Suprapubic skin (tissue), 4 donors: Measurements from ENCODE around the gene ANK2. TPM values are rescaled to one million over a fixed set of nuclear protein-coding genes. Genes with fewer than 3 reads are reported as not detected.
A peak's percentile ranks its signal among the peaks of the same experiment; 100 is the strongest.

Experiments used
- DNase-seq, 2 donors: peaks; one replicate each; pipeline ENCODE4 v3.0.0-alpha.2; 2019; ENCODE audit warnings: low spot score in 2 of 2
- H3K27ac ChIP-seq: fragments of 200-600 bp; sonication (generic); one replicate; pipeline ENCODE4 v1.5.1; 2019
- H3K27me3 ChIP-seq: fragments of 200-600 bp; sonication (generic); one replicate; pipeline ENCODE4 v1.5.1; 2019
- H3K36me3 ChIP-seq: fragments of 200-600 bp; sonication (generic); one replicate; pipeline ENCODE4 v1.5.1; 2019
- H3K4me1 ChIP-seq: fragments of 200-600 bp; sonication (generic); one replicate; pipeline ENCODE4 v1.5.1; 2019
- H3K4me3 ChIP-seq: fragments of 200-600 bp; sonication (generic); one replicate; pipeline ENCODE4 v1.5.1; 2019; ENCODE audit warnings: mild to moderate bottlenecking
- H3K9me3 ChIP-seq: fragments of 200-600 bp; sonication (generic); one replicate; pipeline ENCODE4 v1.5.1; 2019
- CTCF ChIP-seq, 2 donors: fragments of 200-600 bp in 1 of 2; fragments of 450-650 bp in 1 of 2; sonication (generic) in 1 of 2; IDR thresholded peaks; one replicate each; pipeline ENCODE4 v1.5.1; 2016 to 2019; ENCODE audit warnings: antibody characterized with exemption in 2 of 2, mild to moderate bottlenecking in 1 of 2, moderate library complexity in 1 of 2
- EP300 ChIP-seq: sonication (generic); formaldehyde crosslinking; IDR thresholded peaks from one replicate; pipeline ENCODE4 v1.6.1; 2017; ENCODE audit warnings: antibody characterized with exemption
- POLR2A ChIP-seq, 2 donors: fragments of 450-650 bp; IDR thresholded peaks; one replicate each; pipeline ENCODE4 v1.6.1; 2017; ENCODE audit warnings: antibody characterized with exemption in 2 of 2, mild to moderate bottlenecking in 2 of 2, moderate library complexity in 2 of 2
- POLR2AphosphoS5 ChIP-seq, 3 donors: sonication (generic); formaldehyde crosslinking; IDR thresholded peaks; one replicate each; pipeline ENCODE4 v1.6.1; 2017; ENCODE audit warnings: antibody characterized with exemption in 3 of 3
- WGBS: methylation state at CpG from one replicate; pipeline ENCODE4 v1.1.5; 2018; 5-methylcytosine and 5-hydroxymethylcytosine counted together
- total RNA-seq, 4 donors: library from RNA; depleted of rRNA; stranded (reverse); fragments of >200 nt; gene quantifications; one replicate each; pipeline ENCODE4 v1.1.0, GENCODE V29; 2016

The ANK2 gene
- 10 to 100 TPM in 2 of 4 donors, 1 to 10 TPM in 2; 7.7 to 15.2 (median 11.2) TPM for total RNA-seq

GRCh38 chr4:113049421-113050370 lies at the start of gene ANK2:
Gene ANK2 (plus strand): TSS chr4:113049653. CDS start chr4:113049729, 76 bp downstream.
- WGBS: 24% methylated on average over 20 of the region's 20 CpGs
- H3K4me3 ChIP-seq: peak within 1 kb of the TSS; percentile 19
- H3K4me1 ChIP-seq: no peaks in the 10 kb centered on the region
- TF ChIP-seq POLR2A (IDR thresholded peaks at IDR 0.05): no peak
- TF ChIP-seq POLR2AphosphoS5 (IDR thresholded peaks at IDR 0.05): no peak
- no peak for TF ChIP-seq CTCF (IDR thresholded peaks at IDR 0.05)
- TF ChIP-seq EP300: no peak
- H3K9me3 ChIP-seq: no peaks in the 10 kb centered on the region
- H3K36me3 ChIP-seq: no peaks in the 10 kb centered on the region
- DNase-seq: no peak
- H3K27me3 ChIP-seq: no peaks in the 10 kb centered on the region
- no peak within 1 kb of the TSS for H3K27ac ChIP-seq

- no peak for DNase-seq
- TF ChIP-seq EP300: no peak
- no peak for TF ChIP-seq POLR2AphosphoS5 (IDR thresholded peaks at IDR 0.05)
- TF ChIP-seq POLR2A (IDR thresholded peaks at IDR 0.05): no peak
- no peak for TF ChIP-seq CTCF (IDR thresholded peaks at IDR 0.05)
- no peaks in the 10 kb centered on the region for H3K36me3 ChIP-seq
- H3K4me1 ChIP-seq: no peaks in the 10 kb centered on the region
- H3K9me3 ChIP-seq: no peaks in the 10 kb centered on the region
- H3K27ac ChIP-seq: no peak overlapping the region
- H3K27me3 ChIP-seq: no peaks in the 10 kb centered on the region
- H3K4me3 ChIP-seq: no peak overlapping the region
- 84% methylated on average over 2 of the region's 2 CpGs for WGBS
These were observed 45.6 kb upstream of the ANK2 start for GRCh38 chr4:113003841-113004240.

- no peaks in the 10 kb centered on the region for H3K4me1 ChIP-seq
- H3K27ac ChIP-seq: no peak overlapping the region
- H3K4me3 ChIP-seq: no peak overlapping the region
- H3K27me3 ChIP-seq: no peaks in the 10 kb centered on the region
- H3K9me3 ChIP-seq: no peaks in the 10 kb centered on the region
- WGBS: 67% methylated on average over 4 of the region's 4 CpGs
- TF ChIP-seq POLR2A (IDR thresholded peaks at IDR 0.05): no peak
- no peak for TF ChIP-seq EP300
- no peak for TF ChIP-seq CTCF (IDR thresholded peaks at IDR 0.05)
- no peak for TF ChIP-seq POLR2AphosphoS5 (IDR thresholded peaks at IDR 0.05)
- H3K36me3 ChIP-seq: no peaks in the 10 kb centered on the region
- DNase-seq: no peak
These were observed 44.8 kb upstream of the ANK2 start for GRCh38 chr4:113004655-113005054.

GRCh38 chr4:113006632-113007031 lies 42.8 kb upstream of the ANK2 start:
- TF ChIP-seq POLR2A (IDR thresholded peaks at IDR 0.05): no peak
- TF ChIP-seq EP300: no peak
- no peak for TF ChIP-seq CTCF (IDR thresholded peaks at IDR 0.05)
- no peak for TF ChIP-seq POLR2AphosphoS5 (IDR thresholded peaks at IDR 0.05)
- no peak overlapping the region for H3K27ac ChIP-seq
- 75% methylated on average over 1 of the region's 1 CpG for WGBS
- no peaks in the 10 kb centered on the region for H3K36me3 ChIP-seq
- DNase-seq: no peak
- no peaks in the 10 kb centered on the region for H3K9me3 ChIP-seq
- H3K4me1 ChIP-seq: no peaks in the 10 kb centered on the region
- no peak overlapping the region for H3K4me3 ChIP-seq
- no peaks in the 10 kb centered on the region for H3K27me3 ChIP-seq

- Histone ChIP-seq H3K4me1 (no peaks in the 10 kb centered on the region), H3K9me3 (no peaks in the 10 kb centered on the region), H3K36me3 (no peaks in the 10 kb centered on the region), H3K4me3 (no peak overlapping the region), H3K27me3 (no peaks in the 10 kb centered on the region), H3K27ac (no peak overlapping the region)
- WGBS: 75% methylated on average over 5 of the region's 5 CpGs
- DNase-seq: no peak
- TF ChIP-seq CTCF (IDR thresholded peaks at IDR 0.05): no peak
- TF ChIP-seq EP300: no peak
- TF ChIP-seq POLR2A (IDR thresholded peaks at IDR 0.05): no peak
- no peak for TF ChIP-seq POLR2AphosphoS5 (IDR thresholded peaks at IDR 0.05)
These were observed 42.3 kb upstream of the ANK2 start for GRCh38 chr4:113007151-113007550.
